Measurements from ENCODE around the gene ZDHHC21. TPM values are rescaled to one million over a fixed set of nuclear protein-coding genes. Genes with fewer than 3 reads are reported as not detected.

ZDHHC21 gene
- total RNA-seq, result 1 to 10 TPM; 5.1 to 6.7 TPM

DNA sequence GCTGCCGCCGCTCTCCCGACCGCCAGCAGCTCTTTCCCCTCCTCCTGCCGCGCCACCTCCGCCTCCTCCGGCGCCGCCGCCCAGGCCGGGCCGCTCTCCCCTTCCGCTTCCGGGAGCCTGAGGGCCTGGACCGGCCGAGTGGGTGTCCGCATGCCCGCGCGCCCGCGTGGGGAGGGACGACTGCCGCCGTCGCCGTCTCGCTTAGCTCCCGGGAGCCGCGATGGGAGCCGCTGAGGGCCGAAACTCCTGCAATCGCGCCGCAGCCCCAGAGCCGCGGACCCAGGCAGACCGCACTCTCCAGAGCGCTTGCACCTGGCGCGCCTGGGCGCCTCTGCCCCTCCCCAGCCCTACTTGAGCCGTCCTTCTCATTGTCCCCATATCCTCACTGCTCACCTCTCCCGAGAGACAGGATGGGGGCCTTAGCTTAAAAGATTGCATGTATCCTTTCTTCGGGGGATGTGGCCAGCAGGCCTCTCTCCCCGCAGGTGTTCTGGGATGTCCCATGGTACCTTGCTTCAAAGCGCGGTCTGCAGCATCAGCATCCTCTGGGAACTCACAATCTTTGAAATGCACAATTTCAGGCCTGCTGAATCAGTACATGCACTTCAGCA is at the start of gene ZDHHC21:
Gene ZDHHC21 (minus strand): TSS at position 182 of the 611 bp plus-strand sequence. CDS start 19,092 bp downstream, outside the sequence.
- DNase-seq, result peak; percentile 70
- H3K4me3 Mint-ChIP-seq, result peak within 1 kb of the TSS; percentile 90
- CTCF ChIA-PET, result no interaction called here
- H3K36me3 Mint-ChIP-seq, result peaks cover 11% of the 10 kb centered on the region
- H3K4me1 Mint-ChIP-seq (ENCODE audit: low read depth), result peaks cover 41% of the 10 kb centered on the region
- peak within 1 kb of the TSS; percentile 78 for H3K27ac Mint-ChIP-seq
- H3K27me3 Mint-ChIP-seq, result peaks cover 4% of the 10 kb centered on the region
- POLR2A ChIA-PET, result no interaction called here
- H3K9me3 Mint-ChIP-seq, result no peaks in the 10 kb centered on the region
- intact Hi-C loops (cut with micrococcal nuclease), result loop anchor here (5.0 kb wide), 2 partner anchors 371 to 604 kb away; no protein-coding TSS in a partner anchor

- Mint-ChIP-seq H3K4me1 (ENCODE audit: low read depth) (no peaks in the 10 kb centered on the region), H3K9me3 (peaks cover 2% of the 10 kb centered on the region), H3K4me3 (no peak overlapping the region), H3K27me3 (peaks cover 6% of the 10 kb centered on the region), H3K27ac (no peak overlapping the region), H3K36me3 (no peaks in the 10 kb centered on the region)
- no peak for DNase-seq
- ChIA-PET CTCF (no interaction called here), POLR2A (no interaction called here)
- intact Hi-C loops (cut with micrococcal nuclease), result no loop called here
Observed at GRCh38 chr9:14741369-14741768, 48.1 kb upstream of the ZDHHC21 start.

DNA sequence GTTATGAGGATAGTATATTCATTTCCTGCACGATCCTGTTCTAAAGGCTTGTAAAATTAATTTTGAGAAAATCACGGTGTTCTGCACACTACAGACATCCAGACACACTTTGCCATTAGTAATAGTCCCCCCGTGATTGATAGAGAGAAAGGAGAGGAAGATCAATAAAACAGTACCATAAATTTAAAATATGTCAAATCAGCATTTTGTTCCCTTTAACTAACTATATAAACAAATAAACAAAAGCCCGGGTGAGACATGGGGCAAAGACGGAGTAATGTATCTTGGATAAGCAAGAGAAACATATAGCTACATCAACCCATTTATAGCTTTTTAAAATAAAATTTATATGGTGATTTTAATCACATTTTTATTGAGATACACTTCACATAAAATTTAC is 39.9 kb upstream of the ZDHHC21 start:
- DNase-seq, result no peak
- Mint-ChIP-seq H3K9me3 (no peaks in the 10 kb centered on the region), H3K36me3 (no peaks in the 10 kb centered on the region), H3K4me3 (no peak overlapping the region), H3K27ac (no peak overlapping the region), H3K4me1 (ENCODE audit: low read depth) (no peaks in the 10 kb centered on the region), H3K27me3 (peaks cover 4% of the 10 kb centered on the region)
- CTCF ChIA-PET, result no interaction called here
- intact Hi-C loops (cut with micrococcal nuclease), result no loop called here
- POLR2A ChIA-PET, result no interaction called here

DNA sequence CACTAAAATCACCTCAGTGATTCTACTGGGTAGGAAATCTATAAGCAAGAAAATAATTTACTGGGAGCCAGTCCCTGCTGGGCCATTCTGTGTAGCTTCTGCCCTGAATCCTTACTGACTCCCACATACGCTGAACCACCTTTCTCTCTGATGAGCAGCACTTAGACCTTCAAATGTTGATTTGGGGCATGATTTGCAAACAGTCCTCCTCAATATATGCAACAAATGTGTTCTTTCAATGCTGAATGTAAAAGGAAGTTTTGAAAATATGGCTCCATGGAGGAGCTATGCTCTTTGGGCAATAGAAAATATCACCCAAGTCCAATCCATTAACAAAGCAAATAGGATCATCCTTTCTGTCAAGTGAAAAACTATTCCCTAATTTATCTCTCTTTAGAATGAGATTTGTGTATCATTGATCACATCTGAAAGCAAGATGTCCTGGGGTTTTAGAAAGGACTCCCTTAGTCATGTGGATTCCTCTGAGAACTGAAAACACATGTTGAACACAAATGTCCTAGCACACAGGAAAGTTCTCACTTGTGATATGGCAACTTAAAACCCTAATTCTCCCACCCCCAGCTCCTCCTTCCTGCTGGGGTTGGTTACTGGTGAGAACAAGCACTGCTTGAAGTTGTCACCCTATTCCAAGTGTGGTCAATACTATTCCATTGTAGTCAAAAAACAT is 38.2 kb upstream of the ZDHHC21 start:
- no peak for DNase-seq
- peaks cover 4% of the 10 kb centered on the region for H3K27me3 Mint-ChIP-seq
- no peaks in the 10 kb centered on the region for H3K36me3 Mint-ChIP-seq
- no peak overlapping the region for H3K27ac Mint-ChIP-seq
- ChIA-PET POLR2A (no interaction called here), CTCF (no interaction called here)
- no peaks in the 10 kb centered on the region for H3K9me3 Mint-ChIP-seq
- H3K4me1 Mint-ChIP-seq (ENCODE audit: low read depth), result no peaks in the 10 kb centered on the region
- no peak overlapping the region for H3K4me3 Mint-ChIP-seq
- intact Hi-C loops (cut with micrococcal nuclease), result no loop called here

GRCh38 chr9:14730461-14730898 is 37.2 kb upstream of the ZDHHC21 start:
- CTCF ChIA-PET, result no interaction called here
- H3K9me3 Mint-ChIP-seq, result no peaks in the 10 kb centered on the region

GRCh38 chr9:14723301-14723700 is 30.1 kb upstream of the ZDHHC21 start:
- no peaks in the 10 kb centered on the region for H3K36me3 Mint-ChIP-seq
- CTCF ChIA-PET, result no interaction called here
- H3K9me3 Mint-ChIP-seq, result no peaks in the 10 kb centered on the region
- no peak overlapping the region for H3K4me3 Mint-ChIP-seq
- DNase-seq, result no peak
- H3K4me1 Mint-ChIP-seq (ENCODE audit: low read depth), result no peaks in the 10 kb centered on the region
- H3K27ac Mint-ChIP-seq, result no peak overlapping the region
- intact Hi-C loops (cut with micrococcal nuclease), result no loop called here
- H3K27me3 Mint-ChIP-seq, result peaks cover 7% of the 10 kb centered on the region
- POLR2A ChIA-PET, result interaction anchor here (0.6 kb wide), 1 partner anchor 11 kb away, joined by 3 read pairs; no protein-coding TSS in a partner anchor

More at GRCh38 chr9:14730461-14730898, 37.2 kb upstream of the ZDHHC21 start:
- Mint-ChIP-seq H3K27me3 (peaks cover 5% of the 10 kb centered on the region), H3K4me1 (ENCODE audit: low read depth) (no peaks in the 10 kb centered on the region), H3K27ac (no peak overlapping the region), H3K36me3 (no peaks in the 10 kb centered on the region), H3K4me3 (no peak overlapping the region)
- POLR2A ChIA-PET, result no interaction called here
- no peak for DNase-seq
- intact Hi-C loops (cut with micrococcal nuclease), result no loop called here

- Mint-ChIP-seq H3K9me3 (no peaks in the 10 kb centered on the region), H3K4me1 (ENCODE audit: low read depth) (no peaks in the 10 kb centered on the region), H3K36me3 (no peaks in the 10 kb centered on the region), H3K27ac (no peak within 1 kb of the TSS), H3K4me3 (no peak within 1 kb of the TSS), H3K27me3 (peaks cover 11% of the 10 kb centered on the region)
- DNase-seq, result no peak
- ChIA-PET CTCF (interaction anchor here (1.1 kb wide), 1 partner anchor 105 kb away, joined by 3 read pairs; no protein-coding TSS in a partner anchor), POLR2A (interaction anchor here (0.6 kb wide), 1 partner anchor 119 kb away, joined by 3 read pairs; no protein-coding TSS in a partner anchor)
- intact Hi-C loops (cut with micrococcal nuclease), result no loop called here
Observed at GRCh38 chr9:14722391-14723035, 29.3 kb upstream of the ZDHHC21 start, which contains the start of gene CER1. Gene CER1, minus strand, starts transcription at chr9:14722733. Its CDS starts 61 bp downstream, at chr9:14722672.

- peaks cover 12% of the 10 kb centered on the region for H3K27me3 Mint-ChIP-seq
- H3K9me3 Mint-ChIP-seq, result no peaks in the 10 kb centered on the region
- H3K27ac Mint-ChIP-seq, result no peak overlapping the region
- ChIA-PET POLR2A (no interaction called here), CTCF (no interaction called here)
- H3K36me3 Mint-ChIP-seq, result no peaks in the 10 kb centered on the region
- H3K4me1 Mint-ChIP-seq (ENCODE audit: low read depth), result no peaks in the 10 kb centered on the region
- intact Hi-C loops (cut with micrococcal nuclease), result no loop called here
- H3K4me3 Mint-ChIP-seq, result no peak overlapping the region
- DNase-seq, result no peak
Observed at GRCh38 chr9:14719231-14719923, 26.1 kb upstream of the ZDHHC21 start.

DNA sequence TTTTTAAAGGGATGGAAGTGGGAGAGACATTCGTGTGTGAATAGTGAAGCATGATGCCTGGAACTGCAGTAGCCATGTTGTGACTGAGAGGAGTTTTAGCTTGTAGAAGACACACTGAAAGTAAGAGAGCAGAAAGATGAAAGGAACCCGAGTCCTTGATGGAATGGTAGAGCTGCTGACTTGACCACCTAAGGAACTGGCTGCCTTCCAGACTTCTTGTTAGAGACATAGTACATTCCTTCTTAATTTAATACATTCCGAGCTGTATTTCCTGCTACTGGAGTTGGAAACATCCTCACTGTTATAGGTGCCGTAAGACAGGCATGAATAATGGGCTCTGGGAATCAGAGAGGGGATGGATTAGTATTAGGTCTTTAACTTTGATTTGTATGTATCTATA is 21.9 kb upstream of the ZDHHC21 start:
- H3K36me3 Mint-ChIP-seq, result no peaks in the 10 kb centered on the region
- H3K4me1 Mint-ChIP-seq (ENCODE audit: low read depth), result no peaks in the 10 kb centered on the region
- peaks cover 4% of the 10 kb centered on the region for H3K9me3 Mint-ChIP-seq
- intact Hi-C loops (cut with micrococcal nuclease), result no loop called here
- POLR2A ChIA-PET, result no interaction called here
- H3K27me3 Mint-ChIP-seq, result peaks cover 10% of the 10 kb centered on the region
- H3K27ac Mint-ChIP-seq, result no peak overlapping the region
- H3K4me3 Mint-ChIP-seq, result no peak overlapping the region
- no peak for DNase-seq
- CTCF ChIA-PET, result no interaction called here

DNA sequence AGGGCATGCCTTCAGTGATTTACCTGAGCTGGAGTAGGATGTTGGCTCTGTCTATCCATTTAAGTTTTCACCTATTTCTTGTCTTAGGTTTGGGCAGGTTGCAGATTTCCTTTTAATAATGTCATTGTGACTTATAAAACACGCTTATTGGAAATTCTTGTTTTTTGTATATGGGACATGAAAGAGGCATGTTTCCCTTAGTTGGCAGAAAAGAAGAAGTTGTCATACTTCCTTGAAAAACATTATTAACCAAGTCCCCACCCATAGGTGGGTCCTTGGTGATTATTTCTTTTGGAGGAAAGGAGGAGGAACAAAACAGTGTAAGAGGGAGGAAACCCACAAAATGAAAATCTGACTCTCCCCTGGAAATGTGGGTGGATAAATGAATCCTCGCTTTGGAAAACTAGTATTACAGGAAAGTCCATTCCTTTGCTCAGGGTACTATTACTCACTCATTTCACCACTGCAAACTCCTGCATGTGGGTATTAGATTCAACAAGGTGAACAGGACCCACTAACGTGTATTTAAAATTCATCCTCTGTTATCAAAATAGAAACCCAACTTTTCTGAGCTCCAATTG is 20.0 kb upstream of the ZDHHC21 start:
- Mint-ChIP-seq H3K27me3 (peaks cover 15% of the 10 kb centered on the region), H3K36me3 (no peaks in the 10 kb centered on the region), H3K4me3 (no peak overlapping the region), H3K27ac (no peak overlapping the region), H3K9me3 (peaks cover 5% of the 10 kb centered on the region), H3K4me1 (ENCODE audit: low read depth) (no peaks in the 10 kb centered on the region)
- no peak for DNase-seq
- intact Hi-C loops (cut with micrococcal nuclease), result no loop called here
- POLR2A ChIA-PET, result no interaction called here
- CTCF ChIA-PET, result no interaction called here

DNA sequence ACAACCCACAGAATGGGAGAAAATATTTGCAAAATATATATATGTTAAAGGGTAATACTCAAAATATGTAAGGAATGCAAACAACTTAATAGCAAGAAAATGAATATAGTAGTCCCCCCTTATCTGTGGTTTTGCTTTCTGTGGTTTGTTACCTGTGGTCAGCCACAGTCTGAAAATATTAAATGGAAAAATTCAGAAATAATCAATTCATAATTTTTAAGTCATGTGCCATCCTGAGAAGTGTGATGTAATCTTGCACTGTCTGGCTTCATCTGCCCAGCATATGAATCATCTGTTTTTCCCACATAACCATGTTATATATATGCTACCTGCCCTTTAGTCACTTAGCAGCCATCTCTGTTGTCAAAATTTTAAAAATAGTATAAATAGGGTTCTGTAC is 17.6 kb upstream of the ZDHHC21 start:
- H3K4me3 Mint-ChIP-seq, result no peak overlapping the region
- H3K36me3 Mint-ChIP-seq, result peaks cover 6% of the 10 kb centered on the region
- ChIA-PET POLR2A (no interaction called here), CTCF (no interaction called here)
- DNase-seq, result no peak
- no peaks in the 10 kb centered on the region for H3K4me1 Mint-ChIP-seq (ENCODE audit: low read depth)
- no peak overlapping the region for H3K27ac Mint-ChIP-seq
- H3K27me3 Mint-ChIP-seq, result peaks cover 17% of the 10 kb centered on the region
- peaks cover 14% of the 10 kb centered on the region for H3K9me3 Mint-ChIP-seq
- intact Hi-C loops (cut with micrococcal nuclease), result no loop called here
